ENCODE data around the gene ZNF385C.

DNA sequence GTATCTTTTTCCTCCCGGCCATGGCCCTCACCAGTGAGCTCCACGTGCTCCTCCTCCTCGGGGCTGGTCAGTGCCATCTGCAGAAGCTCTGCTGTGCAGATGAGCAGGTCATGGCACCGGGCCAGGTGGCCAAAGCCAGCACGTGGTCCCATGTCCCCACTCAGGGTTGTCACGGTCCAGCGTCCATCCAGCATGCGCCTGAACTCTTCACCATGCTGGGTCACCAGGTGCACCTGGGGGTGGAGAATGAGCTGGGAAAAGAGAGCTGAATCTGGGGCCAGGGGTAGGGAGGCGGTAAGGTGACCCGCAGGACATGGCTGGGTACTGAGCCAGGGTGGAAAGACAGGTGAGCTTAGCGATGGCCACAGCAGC lies 13.0 kb upstream of the ZNF385C start:
- TF ChIP-seq CTCF (IDR thresholded peaks at IDR 0.05; ENCODE audit: borderline replicate concordance, extremely low read depth, low read length, poor library complexity, severe bottlenecking): no peak
- no peak for TF ChIP-seq EZH2 (IDR thresholded peaks at IDR 0.05; ENCODE audit: borderline replicate concordance, low read depth, low read length, severe bottlenecking)
